Activated T-cell treated with anti-CD3 and anti-CD28 coated beads for 48 hours (primary cell): ENCODE data around the gene FIGNL2.
A peak's percentile ranks its signal among the peaks of the same experiment; 100 is the strongest.
"Not testable (repeated sequence)": the region's sequence is repeated elsewhere in the genome, so short reads cannot be mapped to it uniquely, and the experiment has no call there.

Experiments used
- DNase-seq: peaks from one replicate; pipeline ENCODE4 v3.0.0-alpha.2; 2020; ENCODE audit warnings: low read depth

FIGNL2 gene

DNA sequence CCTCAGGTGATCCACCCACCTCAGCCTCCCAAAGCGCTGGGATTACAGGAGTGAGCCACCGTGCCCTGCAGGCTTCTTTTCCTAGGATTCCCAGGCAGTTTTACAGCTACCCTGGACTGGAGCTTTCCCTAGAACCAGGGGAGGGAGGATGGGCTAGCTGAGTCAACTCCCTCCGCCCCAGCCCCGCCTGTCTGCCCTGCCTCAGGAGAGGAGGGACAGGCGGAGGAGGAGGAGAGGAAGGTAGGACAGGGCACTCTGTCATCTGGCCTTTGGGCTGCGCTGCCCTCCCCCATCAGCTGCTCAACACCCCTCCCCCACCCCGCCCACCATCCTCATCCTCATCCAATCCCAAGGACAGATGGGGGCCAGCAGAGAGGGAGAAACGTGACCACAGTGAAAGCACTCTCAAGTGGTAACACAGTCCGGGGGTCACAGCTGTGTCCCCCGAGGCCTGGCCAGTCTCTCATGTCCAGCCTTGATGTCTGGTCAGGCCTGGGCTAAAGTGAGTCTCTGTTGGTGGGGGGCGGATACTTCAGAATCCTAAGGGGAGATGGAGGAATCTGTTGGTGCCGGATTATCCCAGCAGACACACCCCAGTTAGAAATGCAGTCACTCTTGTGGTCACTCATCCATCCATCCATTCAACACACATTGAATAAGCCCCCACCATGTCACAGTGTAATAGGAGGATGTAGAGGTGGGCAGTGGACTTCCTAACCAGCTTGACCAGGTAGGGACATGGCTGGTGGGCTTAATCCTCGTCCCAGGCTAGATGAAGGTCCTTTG is 12.3 kb downstream of the FIGNL2 start:
- DNase-seq = no peak

DNA sequence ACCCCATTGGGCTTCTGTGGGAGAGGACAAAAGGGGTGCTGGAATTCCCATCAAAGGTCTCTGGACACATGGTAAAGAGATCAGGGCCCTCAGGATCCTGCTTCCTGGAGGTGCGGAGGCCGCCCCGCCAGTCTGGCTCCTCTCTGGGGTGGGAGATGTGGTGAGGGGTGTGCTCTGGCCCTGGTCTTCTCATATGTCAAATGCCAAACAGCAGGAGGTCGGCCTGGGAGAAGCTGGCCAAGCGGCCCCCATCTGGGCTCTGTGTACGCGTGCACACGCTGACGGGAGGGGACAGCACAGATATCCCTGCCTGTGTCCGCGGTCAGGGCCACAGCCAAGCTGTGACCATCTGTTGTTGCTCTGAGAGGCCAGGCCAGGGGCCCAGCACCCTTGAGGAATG is 14.1 kb downstream of the FIGNL2 start:
- no peak for DNase-seq

DNA sequence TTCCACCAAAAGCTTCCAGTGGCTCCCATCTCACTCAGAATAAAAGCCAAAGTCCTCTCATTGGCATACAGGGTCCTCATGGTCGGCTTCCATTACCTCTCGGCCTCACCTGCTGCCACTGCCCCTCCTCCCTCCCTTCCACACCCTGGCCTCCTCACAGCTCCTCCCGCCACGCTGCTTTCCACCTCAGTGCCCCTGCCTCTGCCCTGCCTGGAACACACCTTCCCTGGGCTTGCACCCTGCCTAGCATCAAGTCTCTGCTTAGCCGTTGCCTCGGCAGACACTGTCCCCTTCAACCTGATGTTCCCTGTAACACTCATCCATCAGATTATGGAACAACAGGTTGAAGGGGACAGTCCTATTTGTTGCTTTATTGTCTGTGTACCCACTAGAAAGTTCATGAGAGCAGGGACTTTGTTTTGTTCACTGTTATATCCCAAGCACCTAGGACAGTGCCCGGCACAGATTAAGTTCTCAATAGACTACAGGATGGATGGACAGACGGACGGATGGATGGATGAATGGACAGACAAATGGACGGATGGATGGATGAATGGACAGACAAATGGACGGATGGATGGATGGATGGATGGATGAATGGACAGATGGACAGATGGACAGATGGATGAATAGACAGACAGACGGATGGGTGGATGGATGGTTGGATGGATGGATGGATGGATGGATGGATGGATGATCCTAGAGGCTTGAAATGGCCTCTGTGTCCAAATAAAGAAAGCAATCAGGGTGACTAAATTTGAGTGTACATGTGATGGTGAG is 14.9 kb downstream of the FIGNL2 start:
- DNase-seq = no peak

DNA sequence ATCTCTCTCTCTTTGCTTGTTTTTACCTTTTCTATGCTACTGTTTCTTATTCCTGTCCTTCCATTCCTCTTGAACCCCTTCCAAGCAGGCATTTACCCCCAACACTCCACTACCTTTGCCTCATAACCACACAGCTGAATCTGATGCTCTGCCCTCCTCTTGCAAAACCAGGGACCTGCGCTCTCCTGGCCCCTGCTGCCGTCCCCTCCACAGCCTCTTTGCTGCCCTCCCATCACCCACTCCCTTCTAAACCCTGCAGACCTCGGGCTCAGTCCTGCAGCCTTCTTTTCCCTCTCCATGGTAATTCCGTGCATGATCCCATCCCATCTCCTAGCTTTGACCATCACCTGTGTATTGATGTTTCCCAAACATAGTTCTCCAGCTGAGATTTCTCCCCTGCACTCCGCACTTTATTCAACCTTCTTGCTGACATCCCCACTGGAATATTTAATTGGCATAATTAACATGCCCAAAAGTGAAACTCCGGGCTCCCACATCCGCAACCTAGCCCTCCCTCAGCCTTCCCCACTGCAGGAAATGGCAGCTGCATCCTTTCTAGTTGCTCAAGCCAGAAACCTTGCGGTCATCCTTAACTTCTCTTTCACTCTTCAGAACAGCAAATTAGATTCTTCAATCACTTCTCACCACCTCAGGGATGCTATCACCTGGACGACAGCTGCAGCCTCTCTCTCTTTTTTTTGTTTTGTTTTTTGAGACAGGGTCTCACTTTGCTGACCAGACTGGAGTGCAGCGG is 16.0 kb downstream of the FIGNL2 start:
- DNase-seq = no peak

DNA sequence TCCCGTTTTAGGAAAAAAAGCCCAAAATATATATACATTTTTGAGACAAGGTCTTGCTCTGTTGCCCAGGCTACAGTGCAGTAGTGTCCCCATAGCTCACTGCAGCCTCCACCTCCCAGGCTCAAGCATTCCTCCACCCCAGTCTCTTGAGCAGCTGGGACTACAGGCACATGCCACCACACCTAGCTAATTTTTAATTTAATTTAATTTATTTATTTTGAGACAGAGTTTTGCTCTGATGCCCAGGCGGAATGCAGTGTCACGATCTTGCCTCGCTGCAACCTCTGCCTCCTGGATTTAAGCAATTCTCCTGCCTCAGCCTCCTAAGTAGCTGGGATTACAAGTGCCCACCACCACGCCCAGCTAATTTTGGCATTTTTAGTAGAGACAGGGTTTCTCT is 16.7 kb downstream of the FIGNL2 start:
- not testable (repeated sequence) for DNase-seq

DNA sequence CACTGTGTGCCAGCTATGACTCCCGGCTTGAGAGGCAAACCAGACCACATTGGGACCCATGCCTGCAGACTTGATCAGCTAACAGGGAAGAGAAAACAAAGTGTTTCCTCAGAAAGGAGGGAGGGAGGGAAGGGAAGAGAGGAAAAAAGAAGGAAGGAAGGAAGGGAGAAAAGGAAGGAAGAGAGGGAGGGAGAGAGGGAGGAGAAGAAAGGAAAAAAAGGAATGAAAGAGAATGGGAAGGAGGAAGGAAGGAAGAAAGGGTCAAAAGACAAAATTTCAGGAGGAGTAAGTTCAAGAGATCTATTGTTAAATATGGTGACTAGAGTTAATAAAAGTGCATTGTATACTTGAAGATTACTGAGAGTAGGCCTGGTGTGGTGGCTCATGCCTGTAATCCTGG is 18.9 kb downstream of the FIGNL2 start:
- DNase-seq = no peak

DNA sequence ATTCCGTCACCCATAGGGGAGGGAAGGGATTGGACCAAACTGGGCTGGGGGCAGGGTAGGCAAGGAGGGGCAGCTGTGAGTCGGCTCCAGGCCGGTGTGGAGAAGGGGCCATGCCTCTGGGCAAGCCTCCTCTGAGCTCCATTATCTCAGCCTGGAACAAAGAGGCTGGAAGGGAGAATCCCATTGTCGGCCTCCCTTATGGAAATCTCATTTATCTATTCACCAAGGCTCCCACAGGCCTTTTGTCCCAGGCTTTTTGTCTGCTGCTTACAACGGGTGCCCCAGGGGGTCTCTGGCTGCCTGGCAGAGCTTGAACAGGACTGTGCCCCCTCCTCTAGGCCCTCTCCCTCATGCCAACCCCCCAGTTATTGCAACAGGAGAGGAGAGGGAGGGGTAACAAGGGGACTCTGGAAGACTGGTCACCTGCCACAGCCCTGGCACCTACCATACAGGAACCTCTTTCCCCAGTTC is 19.5 kb downstream of the FIGNL2 start:
- DNase-seq = no peak

DNA sequence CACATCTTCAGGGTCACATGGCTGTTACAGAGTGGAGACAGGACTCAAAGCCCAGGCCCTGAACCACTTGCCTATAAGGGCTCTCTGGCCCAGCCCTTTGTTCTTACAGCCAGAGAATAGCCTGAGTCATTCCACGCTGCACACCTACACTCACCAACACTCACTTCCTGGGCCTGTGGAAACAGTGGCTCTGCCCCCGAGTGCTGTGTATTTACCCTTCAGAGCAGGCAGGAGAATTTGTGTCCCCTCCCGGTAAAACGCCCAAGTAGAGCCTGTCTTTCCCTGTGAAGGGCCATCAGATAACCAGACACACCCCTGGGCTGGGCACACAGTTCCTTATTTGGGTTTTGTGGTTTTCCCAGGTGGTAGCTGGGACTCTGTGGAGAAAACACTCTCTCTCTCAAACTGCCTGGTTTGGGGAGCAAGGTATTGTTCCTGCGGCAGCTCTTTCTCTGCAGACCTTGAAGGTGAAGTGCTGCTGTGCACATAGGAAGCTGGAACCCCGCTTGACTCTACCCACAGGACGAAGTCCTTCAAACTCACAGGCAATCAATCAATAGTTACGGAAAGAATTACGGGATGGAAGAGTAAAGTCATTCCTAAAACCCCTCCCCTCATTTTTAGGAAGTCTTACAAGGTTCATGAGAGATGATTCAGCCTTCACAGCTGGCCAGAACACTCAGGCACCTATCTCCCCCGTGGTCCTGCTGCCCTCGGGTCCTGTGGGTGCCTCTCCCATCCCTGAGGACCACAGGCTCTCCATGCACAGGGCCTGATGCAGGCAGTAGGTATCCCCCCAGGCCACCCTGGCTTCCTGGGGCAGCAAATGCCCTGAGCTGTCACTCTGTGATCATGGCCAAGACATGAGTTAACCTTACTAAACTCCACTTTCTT is 20.3 kb downstream of the FIGNL2 start:
- peak; percentile 65 for DNase-seq

DNA sequence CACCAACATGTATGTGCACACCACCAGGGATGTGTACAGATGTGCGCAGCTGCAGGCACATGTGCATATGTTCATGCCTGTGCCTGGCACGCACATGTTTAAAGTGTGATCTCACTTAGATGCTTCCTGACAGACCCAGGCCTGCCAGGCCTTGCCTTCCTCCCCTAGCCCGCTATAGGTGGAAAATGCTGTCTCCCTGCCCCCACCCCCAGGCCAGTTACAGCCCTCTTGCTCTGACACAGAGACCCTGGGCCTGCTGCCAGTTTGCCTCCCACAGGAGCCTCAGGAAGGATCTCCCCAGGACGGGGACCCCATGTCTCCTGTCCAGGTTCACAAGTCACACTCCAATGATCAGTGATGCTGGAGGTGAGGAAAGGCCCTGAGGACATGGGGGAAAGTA is 21.6 kb downstream of the FIGNL2 start:
- DNase-seq = no peak

DNA sequence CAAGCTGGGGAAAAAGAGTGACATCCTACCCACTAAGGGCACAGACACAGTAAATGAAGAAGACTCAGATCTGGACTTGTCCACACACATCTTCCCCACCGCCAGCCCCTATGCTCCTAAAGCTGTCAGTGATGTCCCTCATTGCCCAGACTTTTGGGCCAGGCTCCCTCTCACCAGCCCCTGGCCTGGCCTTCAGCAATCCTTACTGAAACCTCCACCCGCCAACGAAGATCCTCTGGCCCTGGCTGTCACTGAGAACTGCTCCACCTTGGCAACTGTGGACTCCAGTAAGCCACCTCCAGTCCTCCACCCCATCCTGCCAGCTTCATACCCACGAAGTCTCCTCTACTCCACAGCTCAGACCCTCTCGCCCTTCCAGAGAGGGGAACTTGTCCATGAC is 23.3 kb downstream of the FIGNL2 start:
- DNase-seq = no peak

DNA sequence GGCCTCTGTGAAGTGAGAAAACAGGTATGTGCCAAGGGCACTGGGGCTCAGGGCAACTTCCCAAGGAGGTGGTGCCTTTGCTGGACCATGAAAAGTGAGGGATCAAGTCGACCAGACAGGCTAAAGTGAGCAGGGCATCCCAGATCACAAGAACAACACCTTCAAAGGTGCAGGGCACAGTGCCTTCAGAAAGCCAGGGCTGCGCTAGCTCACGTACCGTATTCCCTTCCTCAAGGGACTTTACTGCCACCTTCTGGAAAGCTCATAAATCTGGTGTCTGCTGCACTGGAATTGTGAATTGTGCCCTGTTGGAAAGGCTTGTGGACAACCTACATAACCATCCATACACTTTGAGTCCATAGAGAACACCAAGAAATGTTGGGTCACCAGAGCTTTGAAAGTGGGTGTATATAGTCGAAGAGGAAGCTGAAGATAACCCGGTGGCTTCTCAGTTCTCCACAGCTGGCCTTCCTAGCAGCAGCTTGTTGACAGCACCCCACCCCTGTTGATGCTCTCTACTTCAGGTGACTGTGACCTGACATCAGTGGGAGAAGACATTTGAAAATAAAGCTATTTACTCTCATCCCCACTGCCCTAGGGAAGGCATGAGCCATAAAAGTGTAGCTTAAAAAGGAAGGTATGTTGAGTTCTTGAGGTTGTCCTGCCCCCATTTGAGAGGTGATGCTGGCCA is 24.5 kb downstream of the FIGNL2 start:
- no peak for DNase-seq

DNA sequence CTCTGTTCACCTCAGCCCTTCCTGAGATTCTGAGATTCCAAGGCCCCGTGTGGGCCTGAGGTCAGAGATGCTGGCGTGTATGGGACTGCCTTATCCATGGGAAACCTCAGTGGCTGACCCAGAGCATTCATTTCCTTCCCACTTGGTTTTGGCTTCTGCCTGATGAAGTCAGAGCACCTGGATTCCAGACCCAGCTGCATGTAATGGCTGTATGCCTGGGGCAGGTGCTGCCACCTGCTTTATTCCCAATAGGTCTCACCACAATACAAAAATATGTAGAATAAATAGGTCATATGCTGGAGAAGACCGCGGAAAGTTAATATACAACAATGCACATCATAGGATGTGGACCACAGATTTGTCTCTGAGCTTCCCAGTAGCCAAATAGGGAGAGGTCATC is 25.6 kb downstream of the FIGNL2 start:
- no peak for DNase-seq

DNA sequence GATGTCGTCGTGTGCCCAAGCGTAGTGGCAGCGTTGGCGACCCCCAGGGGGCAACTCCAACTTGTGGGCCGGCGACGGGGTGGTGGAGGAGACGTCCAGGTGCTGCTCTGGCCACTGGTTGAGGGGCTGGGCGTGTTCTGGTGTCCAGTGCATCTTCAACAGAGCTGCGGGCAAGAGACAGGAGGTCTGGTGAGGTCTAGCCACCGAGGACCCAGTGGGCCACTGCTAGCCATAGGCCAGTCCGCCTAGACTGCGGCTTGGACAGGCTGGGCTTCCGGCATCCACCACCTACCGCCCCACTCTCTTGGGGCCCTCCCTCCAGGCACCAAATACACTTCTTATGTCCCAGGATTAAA is 26.3 kb downstream of the FIGNL2 start:
- no peak for DNase-seq

DNA sequence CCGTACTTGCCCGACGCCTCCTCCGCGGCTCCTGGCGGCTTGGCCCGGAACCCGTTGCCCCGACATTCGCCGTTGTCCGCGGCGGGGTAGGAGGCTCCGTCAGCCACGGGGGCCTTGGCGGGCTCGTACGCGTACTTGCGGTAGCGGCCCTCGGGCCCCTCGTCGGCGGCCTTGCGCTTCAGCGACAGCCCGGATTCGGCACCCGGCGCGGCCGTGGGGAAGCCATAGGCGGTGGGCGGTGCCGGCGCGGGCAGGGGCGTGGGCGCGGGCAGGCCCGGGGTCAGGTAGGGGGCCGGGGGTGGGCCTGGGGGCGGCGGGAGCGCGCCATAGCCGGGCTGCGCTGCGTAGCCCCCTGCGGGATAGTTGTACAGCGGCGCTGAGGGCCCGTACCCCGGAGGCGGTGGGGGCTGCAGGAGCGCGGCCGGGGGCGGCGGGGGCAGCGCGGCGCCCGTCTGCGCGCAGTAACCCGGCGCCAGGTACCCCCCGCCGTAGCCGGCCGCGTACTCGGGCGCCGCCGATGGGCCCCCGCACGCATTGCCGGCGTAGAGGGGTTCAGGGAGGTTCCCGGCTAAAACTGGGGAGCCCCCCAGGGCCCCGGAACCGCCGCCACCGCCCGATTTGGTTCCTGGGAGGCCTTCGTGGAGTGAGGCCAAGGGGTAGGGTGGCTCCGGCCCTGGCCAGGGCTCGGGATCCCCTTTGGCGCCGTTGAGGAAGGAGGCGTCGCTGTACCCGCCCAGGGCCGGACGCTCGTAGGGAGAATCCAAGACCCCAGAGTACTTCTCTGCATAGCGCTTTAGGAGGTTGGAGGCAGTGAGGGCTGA is 26.9 kb downstream of the FIGNL2 start:
- peak; percentile 31 for DNase-seq

DNA sequence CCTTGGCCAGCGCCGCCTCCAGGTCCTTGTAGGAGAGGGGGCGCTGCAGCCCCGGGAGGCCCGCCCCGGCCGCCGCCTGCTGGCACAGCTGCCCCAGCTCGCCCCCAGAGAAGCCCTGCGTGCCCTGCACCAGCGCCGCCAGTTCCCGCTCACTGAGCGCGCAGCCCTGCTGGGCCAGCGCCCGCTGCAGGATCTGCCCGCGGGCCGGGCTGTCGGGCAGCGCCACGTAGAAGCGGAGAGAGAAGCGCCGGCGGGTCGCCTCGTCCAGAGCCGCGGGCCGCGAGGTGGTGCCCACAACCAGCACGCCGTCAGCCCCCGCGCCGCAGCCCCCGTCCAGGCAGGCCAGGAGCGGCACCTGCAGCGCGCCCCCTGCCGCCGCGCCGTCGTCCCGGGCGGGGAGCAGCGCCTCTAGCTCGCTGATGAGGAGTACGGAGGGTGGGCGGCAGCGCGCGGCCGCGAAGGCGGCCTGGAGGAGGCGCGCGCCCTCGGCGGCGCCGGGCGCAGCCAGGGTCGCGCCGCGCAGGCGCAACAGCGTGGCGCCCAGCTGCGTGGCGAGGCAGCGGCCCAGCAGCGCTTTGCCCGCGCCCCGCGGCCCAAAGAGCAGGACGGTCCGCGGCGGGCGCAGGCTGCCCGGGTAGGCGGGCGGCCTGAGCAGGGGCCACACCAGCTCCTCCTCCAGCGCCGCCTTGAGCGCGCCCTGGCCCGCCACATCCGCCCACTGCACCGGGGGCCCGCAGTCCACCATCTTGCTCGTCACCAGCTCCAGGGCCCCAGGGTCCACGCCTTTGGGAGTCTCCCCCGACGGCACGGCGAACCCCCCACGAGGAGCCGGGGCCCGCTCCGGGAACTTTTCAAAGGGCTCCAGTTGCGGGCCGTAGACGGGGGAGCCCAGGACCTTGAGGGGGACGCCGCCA is 27.7 kb downstream of the FIGNL2 start:
- DNase-seq = peak; percentile 86

DNA sequence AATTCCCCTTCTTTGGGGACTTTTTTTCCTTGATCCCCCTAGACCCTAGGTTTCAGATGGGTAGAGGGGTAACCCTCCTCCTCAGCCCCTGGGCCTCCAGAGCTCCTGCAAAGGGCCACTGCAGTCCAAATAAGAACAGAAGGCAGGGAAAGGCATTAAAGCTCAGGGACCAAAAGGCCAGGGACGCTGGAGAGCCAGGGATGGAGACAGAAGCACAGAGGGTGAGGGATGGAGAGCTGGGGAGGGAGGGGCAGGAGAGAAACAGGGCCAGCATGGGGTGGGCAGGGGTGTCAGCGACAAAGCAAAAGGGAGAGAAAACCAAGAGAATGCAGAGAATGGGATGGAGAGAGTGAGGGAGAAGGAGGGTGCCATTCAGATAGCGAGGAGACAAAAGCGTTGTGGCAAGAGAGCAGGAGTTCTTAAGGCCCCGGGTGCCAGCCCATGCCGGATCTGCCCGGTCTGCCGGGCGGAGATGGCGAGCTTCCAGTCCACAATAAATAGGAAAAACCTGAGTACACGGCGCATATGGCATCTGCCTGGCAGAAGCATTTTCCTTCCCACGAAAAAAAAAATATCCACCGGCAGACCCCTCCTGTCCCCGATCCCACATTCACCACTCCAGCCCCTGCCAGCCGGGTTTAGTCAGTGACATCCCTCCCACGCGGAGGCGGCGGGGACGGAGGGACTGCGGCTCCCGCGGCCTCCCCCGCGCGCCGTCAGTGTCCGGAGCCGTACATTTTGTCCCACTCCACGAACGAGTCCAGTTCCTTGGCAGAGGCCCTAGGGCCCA is 28.6 kb downstream of the FIGNL2 start:
- no peak for DNase-seq

DNA sequence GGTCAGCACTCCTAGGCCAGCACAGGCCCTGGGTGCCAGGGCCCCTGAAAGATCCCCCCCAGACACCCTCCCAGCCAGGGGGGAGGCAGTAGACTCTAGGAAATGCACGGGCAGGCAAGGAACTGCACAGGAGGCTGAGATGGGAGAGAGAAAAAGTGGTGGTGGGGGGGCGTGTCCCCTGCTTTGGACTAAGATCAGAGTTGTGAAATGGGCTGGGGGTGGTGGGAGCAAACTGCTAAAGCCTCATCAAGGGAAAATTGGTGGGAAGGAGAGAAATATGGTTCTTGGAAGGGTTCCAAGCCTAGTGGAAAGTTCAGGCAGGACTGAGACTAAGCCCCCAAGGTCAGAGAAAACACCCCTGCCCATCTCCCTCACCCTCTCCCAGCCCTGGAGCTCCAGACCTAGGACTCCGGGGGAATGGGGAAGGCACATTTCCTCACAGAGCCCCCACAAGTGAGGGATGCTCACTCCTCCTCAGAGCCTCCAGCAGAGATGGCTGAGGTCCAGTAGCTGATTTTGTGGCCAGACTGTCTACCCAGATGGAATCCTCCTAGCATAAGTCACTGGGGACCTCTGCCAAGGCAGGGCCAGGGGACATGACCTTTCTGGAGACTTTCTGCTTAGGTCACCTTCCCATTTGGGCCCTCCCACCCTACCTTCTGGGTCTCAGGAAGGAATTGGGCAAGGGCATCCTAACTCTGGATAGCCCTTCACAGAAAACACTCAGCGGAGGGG is 29.8 kb downstream of the FIGNL2 start:
- no peak for DNase-seq

DNA sequence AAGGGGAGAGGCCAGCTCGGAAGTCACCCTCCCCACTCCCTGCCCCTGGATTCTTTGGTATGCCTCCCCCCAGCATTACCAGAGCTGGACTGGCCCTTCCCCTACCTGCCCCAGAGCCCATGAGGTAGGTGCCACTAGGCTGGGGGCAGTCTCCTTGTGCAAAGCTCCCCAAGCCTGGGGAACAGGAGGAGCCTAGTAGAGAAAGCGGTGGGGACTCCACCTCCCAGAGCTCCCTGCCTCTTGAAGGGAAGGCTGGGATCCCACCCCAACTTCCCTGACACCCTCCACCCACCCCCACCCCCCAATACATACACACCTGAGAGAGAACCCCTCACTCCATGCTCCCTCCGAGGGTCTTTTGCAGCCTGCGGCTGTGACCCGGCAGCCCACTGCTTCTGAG is 30.4 kb downstream of the FIGNL2 start:
- no peak for DNase-seq
